Fibroblast of the conjunctiva (primary cell): ENCODE results near the gene MS4A5.
"Not testable (repeated sequence)": the region's sequence is repeated elsewhere in the genome, so short reads cannot be mapped to it uniquely, and the experiment has no call there.

Experiments used
- DNase-seq: peaks from one replicate; pipeline ENCODE4 v3.0.0-alpha.2; 2010; ENCODE audit warnings: low read depth

The MS4A5 gene

DNA sequence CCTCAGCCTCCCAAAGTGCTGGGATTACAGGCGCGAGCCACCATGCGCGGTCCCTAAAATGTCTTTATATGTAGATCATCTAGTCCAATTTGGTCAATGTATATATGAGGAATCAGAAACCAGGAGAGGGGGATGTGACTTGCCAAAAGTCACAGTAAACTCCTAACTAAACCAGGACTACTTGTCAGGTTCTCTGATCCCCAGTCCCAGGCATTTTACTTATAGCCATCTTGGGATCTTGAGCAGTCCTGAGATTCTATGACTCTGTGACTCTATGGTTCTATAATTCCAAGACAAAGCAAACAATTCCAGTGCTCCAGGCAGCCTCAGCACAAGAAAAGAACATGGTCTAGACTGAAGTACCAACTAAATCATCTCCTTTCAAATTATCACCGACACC lies at the start of gene MS4A5:
Gene MS4A5 (plus strand): TSS at position 301 of the 400 bp plus-strand sequence. CDS start 103 bp downstream, outside the sequence.
- DNase-seq: no peak

DNA sequence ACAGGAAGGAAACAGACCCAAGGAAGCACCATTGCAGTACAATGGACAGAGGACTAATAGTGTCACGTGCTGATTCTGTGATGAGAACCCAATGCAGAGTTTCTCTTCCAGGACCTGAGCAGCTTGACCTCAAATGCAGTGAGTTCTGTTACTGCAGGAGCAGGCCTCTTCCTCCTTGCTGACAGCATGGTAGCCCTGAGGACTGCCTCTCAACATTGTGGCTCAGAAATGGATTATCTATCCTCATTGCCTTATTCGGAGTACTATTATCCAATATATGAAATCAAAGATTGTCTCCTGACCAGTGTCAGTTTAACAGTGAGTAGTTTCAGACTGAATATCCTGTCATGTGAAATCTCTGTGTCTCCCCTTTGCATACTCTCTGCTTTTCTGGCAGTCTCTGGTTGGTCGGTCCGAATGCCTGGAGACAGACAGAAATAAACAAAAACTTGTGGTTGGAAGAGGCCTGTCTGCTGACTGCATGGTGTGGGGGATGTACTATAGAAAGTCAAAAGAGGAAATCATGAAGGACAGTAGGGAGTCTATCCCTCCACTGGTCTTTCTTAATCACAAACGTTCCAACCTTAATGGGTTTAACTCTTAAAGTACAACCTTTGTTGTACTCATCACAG lies 40.0 kb upstream of the MS4A5 start:
- no peak for DNase-seq

- no peak for DNase-seq
These were observed 39.0 kb upstream of the MS4A5 start for GRCh38 chr11:60390419-60390818.

GRCh38 chr11:60392361-60392760 lies 37.0 kb upstream of the MS4A5 start:
- DNase-seq: no peak

DNA sequence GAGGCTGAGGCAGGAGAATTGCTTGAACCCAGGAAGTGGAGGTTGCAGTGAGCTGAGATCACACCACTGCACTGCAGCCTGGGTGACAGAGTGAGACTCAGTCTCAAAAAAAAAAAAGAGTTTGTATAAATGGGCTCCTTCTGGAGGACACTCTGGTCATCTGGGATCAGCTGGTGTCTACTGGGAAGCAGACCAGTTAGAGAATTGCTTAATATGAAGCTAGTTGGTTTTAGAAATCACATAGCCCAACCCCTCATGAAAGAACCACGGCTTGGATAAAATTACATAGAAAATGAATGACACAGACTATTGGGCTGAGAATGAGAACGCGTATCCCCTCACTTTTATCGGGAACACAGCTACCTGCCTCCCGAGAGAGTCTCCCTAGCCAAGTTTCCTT lies 36.4 kb upstream of the MS4A5 start:
- DNase-seq: no peak

- no peak for DNase-seq
These were observed 34.5 kb upstream of the MS4A5 start for GRCh38 chr11:60394666-60395380.

DNA sequence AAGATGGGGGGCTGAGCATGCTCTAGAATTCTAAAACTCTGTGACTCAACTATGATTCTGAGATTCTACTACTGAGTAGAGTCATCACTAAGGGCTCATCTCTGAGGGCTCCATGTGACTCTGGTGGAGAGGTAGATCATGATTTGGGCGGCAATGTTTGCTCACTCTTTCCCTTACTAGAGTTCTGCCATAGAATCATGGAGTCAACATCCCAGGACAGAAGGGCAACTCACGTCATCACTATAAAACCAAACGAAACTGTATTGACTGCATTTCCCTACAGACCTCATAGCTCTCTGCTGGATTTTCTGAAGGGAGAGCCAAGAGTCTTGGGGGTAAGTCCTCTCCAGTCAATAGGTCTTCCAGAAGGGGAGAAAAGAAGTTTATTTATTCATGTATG lies 33.0 kb upstream of the MS4A5 start, which contains the start of gene MS4A14:
Gene MS4A14 (plus strand): TSS at position 78 of the 400 bp plus-strand sequence. CDS start 120 bp downstream, at position 198.
- no peak for DNase-seq

- DNase-seq: no peak
These were observed 32.6 kb upstream of the MS4A5 start for GRCh38 chr11:60396799-60397198.

- no peak for DNase-seq
These were observed 9.4 kb upstream of the MS4A5 start for GRCh38 chr11:60420015-60420414.

- no peak for DNase-seq
These were observed 6.8 kb upstream of the MS4A5 start for GRCh38 chr11:60422609-60423008.

GRCh38 chr11:60428517-60428916 lies 855 bp upstream of the MS4A5 start:
- no peak for DNase-seq

GRCh38 chr11:60431251-60431650 lies 1.9 kb downstream of the MS4A5 start:
- DNase-seq: no peak

DNA sequence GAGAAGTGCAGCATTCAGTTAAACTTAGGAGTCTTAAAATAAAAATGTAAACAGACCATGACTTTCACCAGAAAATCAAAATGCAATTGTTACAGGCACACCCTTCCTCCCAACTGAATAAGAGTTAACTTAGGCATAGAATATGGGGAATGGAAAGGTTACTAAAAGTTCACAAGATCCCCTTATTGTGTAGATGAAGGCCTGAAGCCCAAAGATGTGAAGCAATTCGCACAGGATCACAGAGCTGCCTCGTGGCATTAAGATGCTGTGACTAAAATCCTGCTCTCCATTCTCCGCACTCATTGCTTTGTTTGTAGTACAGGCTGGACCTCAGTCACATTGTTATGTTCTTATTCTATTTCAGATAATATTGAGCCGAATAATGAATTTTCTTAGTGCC lies 4.0 kb downstream of the MS4A5 start:
- no peak for DNase-seq

DNA sequence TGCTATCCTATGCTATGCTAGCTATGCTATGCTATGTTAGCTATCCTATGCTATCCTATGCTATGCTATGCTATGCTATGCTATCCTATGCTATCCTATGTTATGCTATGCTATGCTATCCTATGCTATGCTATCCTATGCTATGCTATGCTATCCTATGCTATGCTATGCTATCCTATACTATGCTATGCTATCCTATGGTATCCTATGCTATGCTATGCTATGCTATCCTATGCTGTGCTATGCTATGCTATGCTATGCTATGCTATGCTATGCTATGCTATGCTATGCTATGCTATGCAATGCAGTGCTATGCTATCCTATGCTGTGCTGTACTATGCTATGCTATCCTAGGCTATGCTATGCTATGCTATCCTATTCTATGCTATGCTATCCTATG lies 17.7 kb downstream of the MS4A5 start:
- no peak for DNase-seq

DNA sequence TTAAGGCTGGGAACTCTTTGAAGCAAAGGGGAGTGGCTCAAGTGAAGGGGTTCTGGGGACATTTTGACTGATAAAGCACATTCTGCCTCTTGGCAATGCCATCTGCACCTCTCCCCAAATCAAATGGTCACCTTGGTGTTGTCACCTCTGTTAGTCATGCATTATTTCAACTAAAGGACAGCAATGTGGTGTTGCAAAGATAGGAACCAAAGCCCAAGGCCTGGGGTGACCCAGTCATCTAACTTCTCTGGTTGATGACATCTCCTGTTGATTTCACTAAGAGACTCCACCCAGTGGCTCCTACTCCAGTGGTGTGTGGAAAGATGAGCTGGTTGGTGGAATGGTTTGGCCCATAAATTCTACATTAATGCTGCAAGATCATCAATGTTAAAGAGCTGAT lies 18.5 kb downstream of the MS4A5 start:
- DNase-seq: no peak

DNA sequence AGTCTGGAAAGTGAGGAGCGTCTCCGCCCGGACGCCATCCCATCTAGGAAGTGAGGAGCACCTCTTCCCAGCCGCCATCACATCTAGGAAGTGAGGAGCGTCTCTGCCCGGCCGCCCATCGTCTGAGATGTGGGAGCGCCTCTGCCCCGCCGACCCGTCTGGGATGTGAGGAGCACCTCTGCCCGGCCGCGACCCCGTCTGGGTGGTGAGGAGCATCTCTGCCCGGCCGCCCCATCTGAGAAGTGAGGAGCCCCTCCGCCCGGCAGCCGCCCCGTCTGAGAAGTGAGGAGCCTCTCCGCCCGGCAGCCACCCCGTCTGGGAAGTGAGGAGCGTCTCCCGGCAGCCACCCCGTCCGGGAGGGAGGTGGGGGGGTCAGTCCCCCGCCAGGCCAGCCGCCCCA lies 21.8 kb downstream of the MS4A5 start:
- not testable (repeated sequence) for DNase-seq

DNA sequence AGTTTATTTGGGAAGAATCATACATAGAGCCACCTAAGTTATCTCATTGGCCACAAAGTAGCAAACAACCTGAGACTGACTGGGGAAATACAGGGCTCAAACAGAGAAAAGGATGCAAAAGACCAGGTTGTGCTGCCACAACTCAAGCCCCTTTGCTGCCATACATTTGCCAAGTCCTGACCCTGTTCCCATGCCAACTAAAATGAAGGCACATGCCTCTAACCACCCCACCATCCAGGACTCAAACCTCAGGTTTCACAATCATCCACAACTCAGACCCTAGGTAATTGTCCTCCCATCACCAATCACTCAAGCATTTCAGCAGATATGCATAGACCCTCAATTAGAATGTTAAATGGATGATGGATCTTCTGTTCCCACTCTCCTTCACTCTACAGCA lies 24.8 kb downstream of the MS4A5 start:
- DNase-seq: no peak

GRCh38 chr11:60455531-60456042 lies 26.2 kb downstream of the MS4A5 start, which contains the start of gene MS4A1:
Gene MS4A1, plus strand, starts transcription at chr11:60455847. Its CDS starts 6,528 bp downstream, at chr11:60462375.
- no peak for DNase-seq

GRCh38 chr11:60457576-60457975 lies 28.2 kb downstream of the MS4A5 start:
- no peak for DNase-seq

GRCh38 chr11:60459345-60459744 lies 30.0 kb downstream of the MS4A5 start:
- DNase-seq: no peak

DNA sequence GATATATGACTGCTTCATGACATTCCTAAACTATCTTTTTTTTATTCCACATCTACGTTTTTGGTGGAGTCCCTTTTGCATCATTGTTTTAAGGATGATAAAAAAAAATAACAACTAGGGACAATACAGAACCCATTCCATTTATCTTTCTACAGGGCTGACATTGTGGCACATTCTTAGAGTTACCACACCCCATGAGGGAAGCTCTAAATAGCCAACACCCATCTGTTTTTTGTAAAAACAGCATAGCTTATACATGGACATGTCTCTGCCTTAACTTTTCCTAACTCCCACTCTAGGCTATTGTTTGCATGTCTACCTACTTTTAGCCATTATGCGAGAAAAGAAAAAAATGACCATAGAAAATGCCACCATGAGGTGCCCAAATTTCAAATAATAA lies 39.5 kb downstream of the MS4A5 start:
- no peak for DNase-seq

DNA sequence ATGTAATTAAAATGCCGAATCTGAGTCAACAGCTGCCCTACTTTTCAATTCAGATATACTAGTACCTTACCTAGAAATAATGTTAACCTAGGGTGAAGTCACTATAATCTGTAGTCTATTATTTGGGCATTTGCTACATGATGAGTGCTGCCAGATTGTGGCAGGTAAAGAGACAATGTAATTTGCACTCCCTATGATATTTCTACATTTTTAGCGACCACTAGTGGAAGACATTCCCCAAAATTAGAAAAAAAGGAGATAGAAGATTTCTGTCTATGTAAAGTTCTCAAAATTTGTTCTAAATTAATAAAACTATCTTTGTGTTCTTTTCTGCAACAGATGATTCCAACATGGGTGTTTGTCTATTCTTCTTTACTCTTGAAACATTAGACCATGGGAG lies 40.4 kb downstream of the MS4A5 start:
- DNase-seq: no peak

DNA sequence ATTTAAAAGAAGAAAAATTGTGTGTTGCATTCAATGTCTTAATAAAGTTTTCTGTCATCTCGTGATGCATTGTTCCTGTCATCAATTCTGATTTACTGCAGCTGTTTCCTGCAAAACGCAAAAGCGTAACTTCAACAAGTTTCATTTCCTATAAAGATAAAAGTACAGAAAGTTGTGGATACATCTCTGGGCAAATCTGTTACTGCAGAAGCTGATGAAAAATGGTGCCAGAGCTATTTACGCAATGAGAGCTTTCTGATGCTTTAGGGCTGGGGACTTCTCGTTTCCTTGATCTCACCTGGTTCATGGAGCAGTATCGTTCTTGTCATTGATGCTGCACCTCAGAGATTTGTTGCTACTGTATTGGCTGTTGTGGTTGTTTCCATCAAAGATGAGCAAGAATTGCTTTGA lies 47.7 kb downstream of the MS4A5 start:
- DNase-seq: no peak
